HepG2 (cell line): ENCODE data around the gene B4GALT3. TPM values are rescaled to one million over a fixed set of nuclear protein-coding genes. Genes with fewer than 3 reads are reported as not detected.

Experiments
- BHLHE40 ChIP-seq: IDR thresholded peaks from 2 replicates; pipeline ENCODE4 v1.6.1; 2011; ENCODE audit warnings: low read length, improper control_type of control experiment
- BRCA1 ChIP-seq: sonication (generic); formaldehyde crosslinking; IDR thresholded peaks from 2 replicates; pipeline ENCODE4 v1.4.0; 2020; ENCODE audit warnings: missing genetic modification reagents
- NCOA2 ChIP-seq: sonication (generic); formaldehyde crosslinking; IDR thresholded peaks from 2 replicates; pipeline ENCODE4 v1.8.0; 2022; ENCODE audit warnings: inconsistent platforms
- RAD21 ChIP-seq: fragments of 450-650 bp; formaldehyde crosslinking; IDR thresholded peaks from 2 replicates; pipeline ENCODE4 v1.5.0; 2020; ENCODE audit warnings: mild to moderate bottlenecking
- SATB2 ChIP-seq: sonication (generic); formaldehyde crosslinking; IDR thresholded peaks from 2 replicates; pipeline ENCODE4 v1.5.0; 2020; ENCODE audit warnings: missing genetic modification reagents
- SOX13 ChIP-seq, 3 experiments: fragments of 450-650 bp in 1 of 3; sonication (generic) in 1 of 3; formaldehyde crosslinking in 1 of 3; IDR thresholded peaks in 2 of 3; conservative IDR thresholded peaks in 1 of 3; 2 replicates each; pipeline versions ENCODE4 v1.5.0 to v1.6.1; 2016 to 2020; ENCODE audit warnings: antibody characterized with exemption in 1 of 3, mild to moderate bottlenecking in 1 of 3, missing compliant biosample characterization in 1 of 3, missing genetic modification reagents in 1 of 3, moderate library complexity in 1 of 3
- TRIM24 ChIP-seq: sonication (generic); formaldehyde crosslinking; IDR thresholded peaks from 2 replicates; pipeline ENCODE4 v1.8.0; 2022; ENCODE audit warnings: mild to moderate bottlenecking, missing genetic modification reagents
- ZNF547 ChIP-seq: sonication (generic); formaldehyde crosslinking; IDR thresholded peaks from 2 replicates; pipeline ENCODE4 v1.5.1; 2020; ENCODE audit warnings: mild to moderate bottlenecking, missing genetic modification reagents
- polyA plus RNA-seq, 8 experiments: library from polyadenylated mRNA; depleted of rRNA in 3 of 8; stranded (reverse) in 7 of 8; unstranded in 1 of 8; fragments of >200 nt; fragmentation: Illumina TruSeq in 4 of 8; extraction: Trizol in 4 of 8; gene quantifications; 2 replicates each; pipeline versions ENCODE4 v1.2.1 to v1.2.3, GENCODE V29; 2011 to 2016; ENCODE audit warnings: low read depth in 4 of 8, missing spikeins in 1 of 8, mixed read lengths in 1 of 8; ENCODE audit not compliant: insufficient read depth in 1 of 8
- total RNA-seq, 5 experiments: library from RNA; depleted of rRNA; stranded (reverse); fragments of >200 nt; fragmentation: Illumina TruSeq; extraction: Trizol; gene quantifications; 2 replicates each; pipeline ENCODE4 v1.2.3, GENCODE V29; 2016; ENCODE audit warnings: low read depth in 1 of 5
- TF ChIP-seq, protein P1 (sequence below): sonication (generic); formaldehyde crosslinking; IDR thresholded peaks from 2 replicates; pipeline ENCODE4 v1.4.0; 2020; ENCODE audit warnings: missing genetic modification reagents, borderline replicate concordance
- TF ChIP-seq, protein P2 (sequence below): sonication (generic); formaldehyde crosslinking; IDR thresholded peaks from 2 replicates; pipeline ENCODE4 v1.4.0; 2020; ENCODE audit warnings: missing genetic modification reagents
- TF ChIP-seq, protein P3 (sequence below): sonication (generic); formaldehyde crosslinking; IDR thresholded peaks from 2 replicates; pipeline ENCODE4 v1.5.0; 2020; ENCODE audit warnings: mild to moderate bottlenecking, missing genetic modification reagents
- TF ChIP-seq, protein P4 (sequence below), 2 experiments: sonication (generic) in 1 of 2; formaldehyde crosslinking in 1 of 2; IDR thresholded peaks; 2 replicates each; pipeline versions ENCODE4 v1.6.1 to v1.9.0; 2014 to 2022; ENCODE audit warnings: antibody characterized with exemption in 1 of 2, borderline replicate concordance in 1 of 2, inconsistent platforms in 1 of 2, low read depth in 1 of 2, missing genetic modification reagents in 1 of 2

Gene B4GALT3
- total and polyA plus RNA-seq, 2 of the 13 experiments (the other 11 are each of a cell fraction or from before 2014, with no cell fraction given) = 35.6 to 40.4 TPM

DNA sequence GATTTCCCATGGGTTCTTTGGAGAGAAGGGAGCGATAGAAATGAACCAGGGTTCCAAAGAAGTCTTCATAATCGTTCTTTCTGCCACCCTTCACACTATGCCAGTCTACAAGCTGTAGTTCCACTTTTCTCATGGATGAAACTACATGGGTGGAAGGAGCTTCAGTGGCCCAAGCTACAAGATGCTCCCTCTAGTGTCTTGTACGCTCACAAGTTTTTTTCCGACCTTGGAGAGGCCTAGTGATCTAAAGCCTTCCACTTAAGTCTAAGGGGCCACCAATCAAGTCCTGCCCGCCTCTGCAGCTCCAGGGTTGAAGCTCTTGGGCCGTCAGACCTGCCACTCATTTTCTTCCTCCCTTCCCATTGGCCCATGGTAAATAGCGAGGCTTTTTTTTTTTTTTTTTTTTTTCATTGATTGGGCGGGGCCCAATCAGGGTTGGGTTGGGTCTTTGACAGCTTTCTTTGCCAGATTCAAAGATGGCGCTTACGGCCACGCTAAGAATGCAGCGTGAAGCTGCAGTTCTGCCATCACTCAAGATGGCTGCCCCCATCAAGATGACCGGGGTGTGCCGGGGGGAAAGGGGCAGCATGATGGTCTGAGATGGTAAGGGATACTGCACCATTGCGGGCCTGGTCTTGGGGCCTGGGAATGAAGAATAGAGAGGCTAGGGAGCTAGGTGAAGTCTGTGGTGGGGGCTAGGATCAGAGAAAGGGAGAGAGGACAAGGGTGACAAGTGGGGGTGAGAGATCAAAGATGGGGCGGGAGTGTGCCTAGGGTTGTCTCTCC lies 48.4 kb upstream of the B4GALT3 start, which contains the start of gene TOMM40L (continued):
- TF ChIP-seq, protein P1, sequence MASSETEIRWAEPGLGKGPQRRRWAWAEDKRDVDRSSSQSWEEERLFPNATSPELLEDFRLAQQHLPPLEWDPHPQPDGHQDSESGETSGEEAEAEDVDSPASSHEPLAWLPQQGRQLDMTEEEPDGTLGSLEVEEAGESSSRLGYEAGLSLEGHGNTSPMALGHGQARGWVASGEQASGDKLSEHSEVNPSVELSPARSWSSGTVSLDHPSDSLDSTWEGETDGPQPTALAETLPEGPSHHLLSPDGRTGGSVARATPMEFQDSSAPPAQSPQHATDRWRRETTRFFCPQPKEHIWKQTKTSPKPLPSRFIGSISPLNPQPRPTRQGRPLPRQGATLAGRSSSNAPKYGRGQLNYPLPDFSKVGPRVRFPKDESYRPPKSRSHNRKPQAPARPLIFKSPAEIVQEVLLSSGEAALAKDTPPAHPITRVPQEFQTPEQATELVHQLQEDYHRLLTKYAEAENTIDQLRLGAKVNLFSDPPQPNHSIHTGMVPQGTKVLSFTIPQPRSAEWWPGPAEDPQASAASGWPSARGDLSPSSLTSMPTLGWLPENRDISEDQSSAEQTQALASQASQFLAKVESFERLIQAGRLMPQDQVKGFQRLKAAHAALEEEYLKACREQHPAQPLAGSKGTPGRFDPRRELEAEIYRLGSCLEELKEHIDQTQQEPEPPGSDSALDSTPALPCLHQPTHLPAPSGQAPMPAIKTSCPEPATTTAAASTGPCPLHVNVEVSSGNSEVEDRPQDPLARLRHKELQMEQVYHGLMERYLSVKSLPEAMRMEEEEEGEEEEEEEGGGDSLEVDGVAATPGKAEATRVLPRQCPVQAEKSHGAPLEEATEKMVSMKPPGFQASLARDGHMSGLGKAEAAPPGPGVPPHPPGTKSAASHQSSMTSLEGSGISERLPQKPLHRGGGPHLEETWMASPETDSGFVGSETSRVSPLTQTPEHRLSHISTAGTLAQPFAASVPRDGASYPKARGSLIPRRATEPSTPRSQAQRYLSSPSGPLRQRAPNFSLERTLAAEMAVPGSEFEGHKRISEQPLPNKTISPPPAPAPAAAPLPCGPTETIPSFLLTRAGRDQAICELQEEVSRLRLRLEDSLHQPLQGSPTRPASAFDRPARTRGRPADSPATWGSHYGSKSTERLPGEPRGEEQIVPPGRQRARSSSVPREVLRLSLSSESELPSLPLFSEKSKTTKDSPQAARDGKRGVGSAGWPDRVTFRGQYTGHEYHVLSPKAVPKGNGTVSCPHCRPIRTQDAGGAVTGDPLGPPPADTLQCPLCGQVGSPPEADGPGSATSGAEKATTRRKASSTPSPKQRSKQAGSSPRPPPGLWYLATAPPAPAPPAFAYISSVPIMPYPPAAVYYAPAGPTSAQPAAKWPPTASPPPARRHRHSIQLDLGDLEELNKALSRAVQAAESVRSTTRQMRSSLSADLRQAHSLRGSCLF = no peak
- TF ChIP-seq, protein P2, sequence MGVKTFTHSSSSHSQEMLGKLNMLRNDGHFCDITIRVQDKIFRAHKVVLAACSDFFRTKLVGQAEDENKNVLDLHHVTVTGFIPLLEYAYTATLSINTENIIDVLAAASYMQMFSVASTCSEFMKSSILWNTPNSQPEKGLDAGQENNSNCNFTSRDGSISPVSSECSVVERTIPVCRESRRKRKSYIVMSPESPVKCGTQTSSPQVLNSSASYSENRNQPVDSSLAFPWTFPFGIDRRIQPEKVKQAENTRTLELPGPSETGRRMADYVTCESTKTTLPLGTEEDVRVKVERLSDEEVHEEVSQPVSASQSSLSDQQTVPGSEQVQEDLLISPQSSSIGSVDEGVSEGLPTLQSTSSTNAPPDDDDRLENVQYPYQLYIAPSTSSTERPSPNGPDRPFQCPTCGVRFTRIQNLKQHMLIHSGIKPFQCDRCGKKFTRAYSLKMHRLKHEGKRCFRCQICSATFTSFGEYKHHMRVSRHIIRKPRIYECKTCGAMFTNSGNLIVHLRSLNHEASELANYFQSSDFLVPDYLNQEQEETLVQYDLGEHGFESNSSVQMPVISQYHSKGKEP (CRISPR knock-in tag) = no peak
- TF ChIP-seq RAD21 (no peak; the same call in 1 of the 2 replicates), SATB2 (CRISPR knock-in tag) (no peak), NCOA2 (CRISPR knock-in tag) (0 out of 2 replicates have a peak, but pooled peaks have one; percentile 5), BHLHE40 (no peak), TRIM24 (CRISPR knock-in tag) (no peak), SOX13 (IDR thresholded peaks at IDR 0.05) (no peak), SOX13 (CRISPR knock-in tag; conservative IDR thresholded peaks at IDR 0.05 in 1 of 2, IDR thresholded peaks at IDR 0.05 in 1 of 2) (no peak), BRCA1 (CRISPR knock-in tag) (no peak), ZNF547 (CRISPR knock-in tag) (0 out of 2 replicates have a peak, but pooled peaks have one; percentile 6)
- TF ChIP-seq, protein P3, sequence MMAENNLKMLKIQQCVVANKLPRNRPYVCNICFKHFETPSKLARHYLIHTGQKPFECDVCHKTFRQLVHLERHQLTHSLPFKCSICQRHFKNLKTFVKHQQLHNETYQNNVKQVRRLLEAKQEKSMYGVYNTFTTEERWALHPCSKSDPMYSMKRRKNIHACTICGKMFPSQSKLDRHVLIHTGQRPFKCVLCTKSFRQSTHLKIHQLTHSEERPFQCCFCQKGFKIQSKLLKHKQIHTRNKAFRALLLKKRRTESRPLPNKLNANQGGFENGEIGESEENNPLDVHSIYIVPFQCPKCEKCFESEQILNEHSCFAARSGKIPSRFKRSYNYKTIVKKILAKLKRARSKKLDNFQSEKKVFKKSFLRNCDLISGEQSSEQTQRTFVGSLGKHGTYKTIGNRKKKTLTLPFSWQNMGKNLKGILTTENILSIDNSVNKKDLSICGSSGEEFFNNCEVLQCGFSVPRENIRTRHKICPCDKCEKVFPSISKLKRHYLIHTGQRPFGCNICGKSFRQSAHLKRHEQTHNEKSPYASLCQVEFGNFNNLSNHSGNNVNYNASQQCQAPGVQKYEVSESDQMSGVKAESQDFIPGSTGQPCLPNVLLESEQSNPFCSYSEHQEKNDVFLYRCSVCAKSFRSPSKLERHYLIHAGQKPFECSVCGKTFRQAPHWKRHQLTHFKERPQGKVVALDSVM = no peak
- TF ChIP-seq, protein P4, sequence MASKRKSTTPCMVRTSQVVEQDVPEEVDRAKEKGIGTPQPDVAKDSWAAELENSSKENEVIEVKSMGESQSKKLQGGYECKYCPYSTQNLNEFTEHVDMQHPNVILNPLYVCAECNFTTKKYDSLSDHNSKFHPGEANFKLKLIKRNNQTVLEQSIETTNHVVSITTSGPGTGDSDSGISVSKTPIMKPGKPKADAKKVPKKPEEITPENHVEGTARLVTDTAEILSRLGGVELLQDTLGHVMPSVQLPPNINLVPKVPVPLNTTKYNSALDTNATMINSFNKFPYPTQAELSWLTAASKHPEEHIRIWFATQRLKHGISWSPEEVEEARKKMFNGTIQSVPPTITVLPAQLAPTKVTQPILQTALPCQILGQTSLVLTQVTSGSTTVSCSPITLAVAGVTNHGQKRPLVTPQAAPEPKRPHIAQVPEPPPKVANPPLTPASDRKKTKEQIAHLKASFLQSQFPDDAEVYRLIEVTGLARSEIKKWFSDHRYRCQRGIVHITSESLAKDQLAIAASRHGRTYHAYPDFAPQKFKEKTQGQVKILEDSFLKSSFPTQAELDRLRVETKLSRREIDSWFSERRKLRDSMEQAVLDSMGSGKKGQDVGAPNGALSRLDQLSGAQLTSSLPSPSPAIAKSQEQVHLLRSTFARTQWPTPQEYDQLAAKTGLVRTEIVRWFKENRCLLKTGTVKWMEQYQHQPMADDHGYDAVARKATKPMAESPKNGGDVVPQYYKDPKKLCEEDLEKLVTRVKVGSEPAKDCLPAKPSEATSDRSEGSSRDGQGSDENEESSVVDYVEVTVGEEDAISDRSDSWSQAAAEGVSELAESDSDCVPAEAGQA (IDR thresholded peaks at IDR 0.05; ENCODE audit: low read depth) = peak; percentile 73; the same call in 1 of the 2 replicates
- TF ChIP-seq, protein P4 (CRISPR knock-in tag; IDR thresholded peaks at IDR 0.05; ENCODE audit: borderline replicate concordance) = no peak
